GM12875 (cell line): ENCODE results near the gene RASSF5.

ENCODE experiments used
- H3K4me3 ChIP-seq: one replicate; pipeline ENCODE4 v1.5.1; 2011; ENCODE audit warnings: low read depth, low read length, control low read depth
- CTCF ChIP-seq: IDR thresholded peaks from 2 replicates; pipeline ENCODE4 v1.5.1; 2011; ENCODE audit warnings: low read depth, mild to moderate bottlenecking, control low read depth, inconsistent platforms, low read length, moderate library complexity, borderline replicate concordance; ENCODE audit not compliant: insufficient read depth

Gene RASSF5

DNA sequence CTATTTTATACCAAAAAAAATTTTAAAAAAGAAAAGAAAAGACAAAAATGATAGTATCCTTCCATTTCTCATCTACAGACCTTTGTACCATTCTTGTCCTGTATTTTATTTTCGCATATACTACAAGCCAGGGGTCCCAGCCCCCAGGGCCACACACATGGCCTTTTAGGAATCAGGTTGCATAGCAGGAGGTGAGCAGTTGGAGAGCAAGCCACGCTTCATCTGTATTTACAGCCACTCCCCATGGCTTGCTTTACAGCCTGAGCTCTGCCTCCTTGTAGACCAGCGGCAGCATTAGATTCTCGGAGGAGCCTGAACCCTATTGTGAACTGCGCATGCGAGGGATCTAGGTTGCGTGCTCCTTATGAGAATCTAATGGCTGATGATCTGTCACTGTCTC is 39.8 kb downstream of the RASSF5 start:
- TF ChIP-seq CTCF: no peak
- no peak overlapping the region for H3K4me3 ChIP-seq

DNA sequence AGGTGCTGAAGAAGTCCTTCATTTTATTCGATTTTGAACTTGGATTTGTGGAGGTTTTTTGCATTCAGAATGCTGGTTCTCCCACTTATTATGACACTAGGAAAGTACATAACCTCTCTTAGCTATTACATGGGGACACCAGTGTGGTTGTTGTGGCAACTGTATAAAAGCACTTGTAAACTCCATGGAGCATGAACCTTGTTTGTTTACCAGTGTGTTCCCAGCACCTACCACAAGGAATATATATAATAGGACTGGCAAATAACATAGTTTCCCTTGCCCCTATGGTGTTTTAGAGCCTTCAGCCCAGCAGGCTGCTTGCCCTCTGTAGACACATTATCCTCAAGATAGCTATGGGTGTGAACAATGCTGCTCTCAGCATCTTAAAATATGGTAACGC is 43.1 kb downstream of the RASSF5 start:
- H3K4me3 ChIP-seq: no peak overlapping the region
- TF ChIP-seq CTCF: no peak

GRCh38 chr1:206551296-206551985 is 44.1 kb downstream of the RASSF5 start:
- no peak for TF ChIP-seq CTCF
- no peak overlapping the region for H3K4me3 ChIP-seq

DNA sequence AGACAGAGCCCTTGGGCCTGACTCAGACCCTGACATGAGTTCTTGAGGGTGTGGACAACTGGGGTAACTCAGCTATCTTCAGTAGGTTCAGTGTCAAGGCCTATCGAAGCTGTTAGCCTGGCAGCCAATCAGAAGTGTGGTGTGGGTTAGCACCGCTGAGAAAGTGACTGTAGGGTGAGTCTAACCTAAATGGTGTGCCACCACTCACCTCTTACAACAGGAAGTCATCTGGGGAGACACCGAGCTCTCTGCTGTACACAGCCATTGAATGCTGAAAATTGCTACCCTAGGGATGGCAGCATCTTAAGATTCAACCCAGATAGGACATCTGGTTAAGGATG is 44.6 kb downstream of the RASSF5 start:
- no peak for TF ChIP-seq CTCF
- H3K4me3 ChIP-seq: no peak overlapping the region

GRCh38 chr1:206554211-206554610 is 46.9 kb downstream of the RASSF5 start:
- TF ChIP-seq CTCF: no peak

DNA sequence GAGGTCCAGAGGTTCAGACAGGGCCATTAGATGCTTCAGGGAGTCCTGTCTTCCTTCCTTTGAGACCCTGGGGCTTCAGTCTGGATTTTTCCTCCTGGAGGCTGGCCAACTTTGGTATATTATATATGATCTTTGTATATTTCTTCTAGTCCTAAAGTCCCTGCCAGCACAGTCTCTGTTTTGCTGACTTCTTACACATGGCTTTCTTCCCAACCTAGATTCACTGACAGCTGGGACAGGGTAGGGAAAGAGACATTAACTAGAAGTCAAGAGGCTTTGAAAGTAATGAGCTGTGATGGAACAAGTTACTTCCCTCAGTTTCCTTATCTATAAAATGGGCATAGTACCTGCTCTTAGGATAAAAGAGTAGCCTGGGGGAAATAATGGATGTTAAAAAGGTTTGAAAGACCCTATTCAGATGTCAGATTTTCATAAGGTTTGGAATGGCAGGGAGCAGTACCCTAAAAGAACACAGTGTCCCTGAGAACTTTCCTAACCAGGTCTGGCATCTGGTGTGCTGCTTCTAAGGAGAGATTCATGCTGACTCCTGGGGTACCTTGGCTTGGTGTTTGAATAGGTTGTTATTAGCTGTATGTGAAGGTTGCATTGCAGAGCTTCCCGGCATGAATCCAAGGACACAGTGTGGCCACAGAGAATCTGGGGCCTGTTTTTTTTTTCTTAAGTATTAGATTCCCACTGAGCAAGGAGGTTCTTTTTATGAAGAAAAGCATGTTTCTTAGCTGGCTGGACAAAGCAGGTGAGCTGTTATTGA is 47.6 kb downstream of the RASSF5 start:
- H3K4me3 ChIP-seq: no peak overlapping the region
- TF ChIP-seq CTCF: no peak

More at GRCh38 chr1:206554211-206554610, 46.9 kb downstream of the RASSF5 start:
- H3K4me3 ChIP-seq: no peak overlapping the region

- no peak for TF ChIP-seq CTCF
- no peak overlapping the region for H3K4me3 ChIP-seq
These were observed 48.2 kb downstream of the RASSF5 start for GRCh38 chr1:206555473-206555935.
